Measurements from ENCODE around the gene NGLY1.

The NGLY1 gene

GRCh38 chr3:25783661-25784512 lies 644 bp upstream of the NGLY1 start:
- peak in 1 of 6 experiments; percentile 51 for DNase-seq

GRCh38 chr3:25782636-25782937 lies 656 bp downstream of the NGLY1 start:
- DNase-seq = no peak

GRCh38 chr3:25781758-25782594 lies 1.3 kb downstream of the NGLY1 start:
- no peak for DNase-seq

GRCh38 chr3:25781145-25781757 lies 2.0 kb downstream of the NGLY1 start:
- no peak for DNase-seq

GRCh38 chr3:25780618-25781017 lies 2.6 kb downstream of the NGLY1 start:
- no peak for DNase-seq

- DNase-seq = no peak
Measured at GRCh38 chr3:25775936-25776335, 7.3 kb downstream of the NGLY1 start.

- no peak for DNase-seq
Measured at GRCh38 chr3:25768851-25769250, 14.4 kb downstream of the NGLY1 start.

GRCh38 chr3:25751725-25752124 lies 31.5 kb downstream of the NGLY1 start:
- no peak for DNase-seq

GRCh38 chr3:25751048-25751447 lies 32.2 kb downstream of the NGLY1 start:
- no peak for DNase-seq

- DNase-seq = no peak
Measured at GRCh38 chr3:25749031-25749581, 34.1 kb downstream of the NGLY1 start.

- no peak for DNase-seq
Measured at GRCh38 chr3:25748189-25748588, 35.1 kb downstream of the NGLY1 start.

GRCh38 chr3:25747033-25747432 lies 36.2 kb downstream of the NGLY1 start:
- no peak for DNase-seq

GRCh38 chr3:25744470-25744869 lies 38.8 kb downstream of the NGLY1 start:
- DNase-seq = no peak

GRCh38 chr3:25728101-25728500 lies 55.1 kb downstream of the NGLY1 start:
- no peak for DNase-seq

GRCh38 chr3:25727316-25727715 lies 55.9 kb downstream of the NGLY1 start:
- DNase-seq = no peak

- DNase-seq = no peak
Measured at GRCh38 chr3:25725810-25726209, 57.4 kb downstream of the NGLY1 start.

GRCh38 chr3:25724948-25725645 lies 58.1 kb downstream of the NGLY1 start:
- no peak for DNase-seq

- DNase-seq = no peak
Measured at GRCh38 chr3:25723802-25724201, 59.4 kb downstream of the NGLY1 start.

- DNase-seq = no peak
Measured at GRCh38 chr3:25719321-25719720, 63.9 kb downstream of the NGLY1 start.

GRCh38 chr3:25713341-25713985 lies 69.8 kb downstream of the NGLY1 start:
- no peak for DNase-seq

- DNase-seq = no peak
Measured at GRCh38 chr3:25711090-25711489, 72.2 kb downstream of the NGLY1 start.

GRCh38 chr3:25708036-25708435 lies 75.2 kb downstream of the NGLY1 start:
- DNase-seq = no peak
